ENCODE results near the gene RECQL5.
"Not testable (repeated sequence)": the region's sequence is repeated elsewhere in the genome, so short reads cannot be mapped to it uniquely, and the experiment has no call there.

RECQL5 gene

DNA sequence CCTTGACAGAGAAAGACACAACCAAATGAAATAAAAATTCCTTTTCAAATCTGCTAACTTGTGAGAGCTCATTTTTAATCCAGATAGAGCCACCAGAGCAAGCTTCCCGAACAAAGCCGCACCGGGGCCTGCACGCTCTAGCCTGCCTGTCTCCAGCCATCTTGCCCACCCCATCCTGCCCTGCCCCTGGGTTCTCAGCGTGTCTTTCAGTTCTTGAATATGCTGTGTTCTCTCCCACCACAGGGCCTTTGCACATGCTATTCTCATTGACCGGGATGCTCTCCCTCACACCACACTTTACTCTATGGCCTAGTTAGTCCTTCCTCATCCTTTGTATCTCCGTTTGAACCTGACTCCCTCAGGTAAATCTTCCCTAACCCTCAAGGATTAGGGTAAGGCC, 19.0 kb downstream of the RECQL5 start:
- no peak for DNase-seq (ENCODE audit: low read depth, low spot score)

DNA sequence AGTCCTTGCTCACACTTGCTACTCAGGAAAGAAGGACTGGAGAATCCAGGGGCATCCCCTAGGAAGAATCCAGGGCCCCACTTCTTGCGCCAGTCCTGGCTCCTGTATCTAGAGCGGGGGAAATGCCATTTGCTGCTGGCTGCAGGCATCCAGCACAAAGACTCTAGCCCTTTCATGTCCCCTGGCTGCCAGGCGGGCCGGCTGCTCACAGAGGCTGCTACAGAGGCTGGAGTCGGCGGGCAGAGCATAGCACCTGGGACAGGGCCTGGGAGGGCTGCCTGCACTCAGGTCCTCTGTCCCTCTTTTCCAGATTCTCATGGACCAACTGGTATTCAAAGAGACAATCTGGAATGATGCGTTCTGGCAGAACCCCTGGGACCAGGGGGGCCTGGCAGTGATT, 19.9 kb downstream of the RECQL5 start:
- DNase-seq (ENCODE audit: low read depth, low spot score): no peak

DNA sequence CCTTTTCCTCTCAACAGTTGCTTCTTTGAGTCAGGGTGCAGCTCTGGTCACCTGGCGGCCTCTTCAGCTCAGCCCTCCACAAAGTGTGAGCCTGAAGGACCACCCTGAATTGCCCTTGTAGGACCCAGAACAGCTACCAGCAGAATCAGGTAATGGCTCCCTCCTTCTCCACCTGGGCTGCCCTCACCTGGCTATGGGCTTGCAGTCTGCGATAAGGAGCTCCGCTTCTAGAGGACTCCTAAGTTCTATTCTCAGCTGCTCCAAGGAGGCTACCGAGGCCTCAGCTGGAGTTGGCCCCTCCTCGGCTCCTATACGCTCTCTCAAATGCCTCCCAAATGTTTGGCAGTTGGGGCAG, 20.3 kb downstream of the RECQL5 start:
- DNase-seq (ENCODE audit: low read depth, low spot score): no peak

DNA sequence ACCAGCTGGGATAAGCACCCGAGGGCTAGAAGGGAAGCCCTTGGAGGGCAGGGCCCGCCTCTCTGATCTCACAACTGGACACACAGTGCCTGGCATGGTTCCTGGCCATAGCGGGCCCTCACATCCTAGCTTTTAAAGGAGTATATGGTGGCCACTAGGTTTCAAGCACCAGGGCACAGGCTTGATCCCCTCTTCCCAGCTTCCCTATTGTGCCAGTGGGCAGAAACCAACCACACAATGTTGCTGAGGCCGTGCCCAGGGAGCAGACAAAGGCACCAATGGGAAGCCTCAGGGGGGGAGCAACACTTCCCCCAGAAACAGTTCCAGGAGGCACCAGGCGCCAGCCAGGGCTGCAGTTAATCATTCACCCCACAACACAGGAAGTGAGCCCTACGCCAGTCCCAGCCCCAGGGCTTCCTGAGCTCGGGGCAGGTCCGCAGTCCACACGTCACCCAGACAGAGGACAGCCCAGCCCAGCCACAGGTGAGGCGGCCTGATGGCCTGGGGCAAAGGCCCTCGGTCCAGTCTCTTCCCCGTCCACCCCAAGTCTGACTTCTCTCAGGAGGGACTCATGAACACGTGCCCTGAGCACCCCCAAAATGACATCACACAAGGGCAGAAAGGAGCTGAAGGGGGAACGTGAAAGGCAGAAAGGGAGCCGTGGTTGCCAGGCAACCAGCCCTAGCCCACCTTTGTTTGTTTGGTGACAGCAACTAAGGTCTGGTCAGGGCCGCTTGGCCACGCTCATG, 20.9 kb downstream of the RECQL5 start:
- DNase-seq (ENCODE audit: low read depth, low spot score): no peak

DNA sequence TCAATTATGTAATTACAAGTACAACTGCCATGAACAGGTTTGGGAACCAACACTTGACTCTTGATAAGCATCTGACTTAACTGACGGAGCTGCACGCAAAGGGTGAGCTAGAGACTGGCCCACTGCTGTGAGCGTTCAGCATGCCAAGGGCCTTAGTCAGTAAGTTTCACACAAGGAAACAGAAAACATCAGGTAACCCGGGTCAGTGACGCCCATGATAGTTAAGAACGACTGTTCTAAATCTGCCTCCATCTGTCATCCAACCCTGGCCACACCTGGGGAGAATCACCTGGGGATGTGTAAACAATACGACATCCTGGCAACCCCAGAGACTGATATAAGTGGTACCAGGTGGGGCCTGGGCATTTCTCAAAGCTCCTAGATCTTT, 21.5 kb downstream of the RECQL5 start:
- DNase-seq (ENCODE audit: low read depth, low spot score): peak; percentile 73

DNA sequence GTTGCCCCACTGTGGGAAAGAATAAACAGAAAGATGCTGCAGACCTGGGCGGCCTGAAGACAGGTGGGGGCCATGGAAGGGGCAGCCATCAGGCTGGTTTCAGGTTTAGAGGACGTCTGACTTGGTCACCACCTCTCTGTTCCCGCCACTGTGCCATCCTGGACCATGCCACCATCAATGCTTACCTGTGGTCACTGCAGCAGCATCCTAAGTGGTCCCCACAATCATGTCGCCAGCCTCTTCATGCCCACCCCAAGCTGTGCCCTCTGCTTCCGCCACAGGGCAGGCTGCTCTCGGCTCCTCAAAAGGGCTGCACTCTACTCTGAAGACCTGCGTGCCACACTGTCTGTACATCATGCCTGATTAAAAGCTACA, 23.3 kb downstream of the RECQL5 start:
- no peak for DNase-seq (ENCODE audit: low read depth, low spot score)

DNA sequence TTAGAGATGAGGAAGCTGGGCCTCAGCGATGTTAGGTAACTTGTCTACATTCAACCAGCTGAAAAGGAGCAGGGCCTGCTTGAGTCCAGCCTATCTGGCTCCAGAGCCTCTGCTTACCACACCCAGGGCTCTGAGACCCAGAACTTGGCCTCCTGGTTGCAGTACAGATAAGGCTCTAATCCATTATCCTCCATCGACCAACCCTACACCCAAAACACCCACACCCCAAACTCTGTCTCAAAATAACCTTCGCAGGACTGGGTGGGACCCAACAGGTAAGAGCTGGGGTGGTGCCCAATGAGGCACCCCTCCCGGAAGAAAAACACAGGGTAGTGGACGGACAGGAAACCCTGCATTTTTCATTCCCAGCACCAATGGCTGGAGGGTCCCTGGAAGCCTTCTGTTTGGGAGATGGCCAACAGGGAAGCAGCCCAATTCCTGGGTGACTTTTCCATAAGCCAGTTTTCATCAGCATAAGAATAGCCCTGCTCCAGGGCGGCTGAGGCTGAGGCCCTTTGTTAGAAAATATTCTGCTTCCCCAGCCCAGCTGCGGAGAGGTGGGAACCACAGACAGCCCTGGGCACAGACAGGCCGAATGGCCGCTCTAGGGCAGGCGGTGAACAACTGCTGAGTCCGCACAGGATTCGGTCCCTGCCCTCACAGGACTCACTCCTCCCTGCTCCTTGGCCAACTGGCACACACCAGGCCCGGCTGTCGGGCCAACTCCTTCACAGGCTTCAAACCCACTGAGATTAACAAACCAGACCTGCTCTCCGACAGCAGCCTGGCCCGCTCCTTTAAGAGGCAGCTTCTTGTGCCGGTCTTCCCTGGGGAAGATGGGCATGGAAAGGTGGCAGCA, 23.9 kb downstream of the RECQL5 start:
- no peak for DNase-seq (ENCODE audit: low read depth, low spot score)

DNA sequence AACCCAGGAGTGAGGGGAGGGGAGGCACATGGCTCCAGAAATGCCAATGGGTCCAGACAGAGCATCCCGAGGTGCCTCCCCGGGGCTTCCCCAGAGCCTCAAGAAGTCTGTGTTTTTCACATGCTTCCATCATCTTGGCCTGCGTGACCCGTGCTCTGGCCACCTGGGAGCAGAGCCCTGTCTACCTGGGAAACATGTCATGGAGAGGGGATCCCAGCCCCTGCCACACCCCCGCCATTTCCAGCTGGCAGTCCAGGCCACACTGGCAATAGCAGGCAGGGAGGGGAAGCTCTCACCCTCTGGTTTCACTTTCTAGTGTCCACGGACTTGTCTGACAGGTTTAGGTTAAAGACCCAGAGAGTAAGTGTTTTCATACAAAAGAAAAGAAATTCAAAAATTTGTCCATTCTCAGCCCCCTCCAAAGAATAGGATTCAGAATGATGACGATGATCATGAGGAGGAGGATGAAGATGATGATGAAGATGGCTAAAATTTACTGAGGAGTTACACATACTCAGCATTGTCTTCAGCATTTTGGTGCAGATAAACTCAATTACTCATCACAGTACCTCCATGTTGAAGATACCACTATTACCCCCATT, 24.7 kb downstream of the RECQL5 start:
- no peak for DNase-seq (ENCODE audit: low read depth, low spot score)

DNA sequence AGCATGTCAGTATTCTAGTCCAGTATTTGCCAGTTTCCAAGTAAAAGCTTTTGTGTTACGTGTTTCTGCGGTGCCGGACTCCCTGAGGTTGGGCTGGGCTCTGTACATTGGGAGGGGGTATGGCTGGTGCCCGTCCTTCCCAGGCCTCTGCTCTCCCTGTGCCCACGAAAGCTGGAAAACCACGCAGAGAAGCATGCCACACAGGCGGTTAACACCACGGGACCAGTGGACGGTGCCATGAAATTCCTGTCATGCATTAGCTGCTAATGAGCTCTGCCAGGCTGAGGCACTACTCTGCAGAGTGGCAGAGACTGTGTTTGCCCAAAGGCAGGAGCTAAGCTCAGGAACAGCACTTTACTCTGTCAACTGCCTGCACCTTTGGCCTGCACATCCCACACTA, 25.6 kb downstream of the RECQL5 start:
- peak; percentile 35 for DNase-seq (ENCODE audit: low read depth, low spot score)

DNA sequence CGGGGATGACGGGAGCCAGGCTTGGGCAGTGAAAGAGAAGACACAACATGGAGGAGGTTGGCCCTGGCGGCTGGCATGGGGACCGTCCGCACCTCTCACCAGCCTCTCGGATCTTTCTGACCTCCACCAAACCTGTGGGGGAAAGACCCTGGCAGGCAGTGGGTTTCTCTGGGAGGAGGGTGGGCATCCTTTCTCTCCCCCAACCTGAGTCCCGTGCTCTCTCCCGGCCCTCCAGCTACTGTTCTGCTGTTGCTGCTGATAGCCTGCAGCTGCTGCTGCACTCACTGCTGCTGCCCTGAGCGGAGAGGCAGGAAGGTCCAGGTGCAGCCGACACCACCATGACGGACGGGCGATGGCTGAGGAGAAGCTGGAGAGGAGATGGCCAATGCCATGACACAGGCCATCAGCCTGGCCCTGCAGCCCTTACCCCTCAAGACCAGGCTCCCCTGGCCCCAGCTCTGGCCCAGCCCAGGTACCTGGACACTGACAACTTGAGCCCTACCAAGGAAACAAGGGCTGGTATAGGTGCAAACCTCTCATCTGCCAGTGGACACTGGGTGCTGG, 26.3 kb downstream of the RECQL5 start:
- DNase-seq (ENCODE audit: low read depth, low spot score): no peak

DNA sequence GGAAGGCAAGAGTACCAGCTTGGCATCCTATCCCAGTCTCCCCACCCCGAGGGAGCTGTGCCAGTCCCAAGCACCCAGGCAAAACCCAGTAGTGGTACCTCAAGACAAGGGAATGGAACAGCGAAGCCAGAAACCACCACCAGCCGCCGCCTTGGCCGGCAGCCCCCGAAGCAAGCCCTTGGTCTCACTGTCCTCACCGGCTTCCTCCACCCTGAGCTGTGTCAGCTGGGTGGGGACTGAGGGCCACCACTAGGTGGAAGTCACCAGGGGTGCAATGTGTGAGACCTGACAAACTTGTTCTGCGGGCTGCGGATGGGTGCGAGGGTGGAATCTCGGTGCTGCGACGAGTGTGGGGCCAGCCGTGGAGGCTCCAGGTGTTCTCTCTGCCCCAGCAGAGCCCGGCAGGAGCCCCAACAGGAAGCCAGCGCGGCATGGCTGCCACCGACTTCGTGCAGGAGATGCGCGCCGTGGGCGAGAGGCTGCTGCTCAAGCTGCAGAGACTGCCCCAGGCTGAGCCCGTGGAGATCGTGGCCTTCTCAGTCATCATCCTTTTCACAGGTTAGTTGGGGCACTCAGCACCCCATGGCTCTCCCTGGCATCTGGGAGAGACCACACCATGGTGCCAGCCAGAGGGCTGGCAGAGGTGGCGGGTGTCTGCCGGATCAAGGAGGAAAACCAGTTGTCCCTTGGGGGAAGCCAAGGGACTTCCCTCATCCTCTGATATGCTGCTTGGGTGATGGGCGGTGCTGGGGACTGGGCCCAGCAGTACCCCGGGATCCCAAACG, 27.0 kb downstream of the RECQL5 start:
- no peak for DNase-seq (ENCODE audit: low read depth, low spot score)

DNA sequence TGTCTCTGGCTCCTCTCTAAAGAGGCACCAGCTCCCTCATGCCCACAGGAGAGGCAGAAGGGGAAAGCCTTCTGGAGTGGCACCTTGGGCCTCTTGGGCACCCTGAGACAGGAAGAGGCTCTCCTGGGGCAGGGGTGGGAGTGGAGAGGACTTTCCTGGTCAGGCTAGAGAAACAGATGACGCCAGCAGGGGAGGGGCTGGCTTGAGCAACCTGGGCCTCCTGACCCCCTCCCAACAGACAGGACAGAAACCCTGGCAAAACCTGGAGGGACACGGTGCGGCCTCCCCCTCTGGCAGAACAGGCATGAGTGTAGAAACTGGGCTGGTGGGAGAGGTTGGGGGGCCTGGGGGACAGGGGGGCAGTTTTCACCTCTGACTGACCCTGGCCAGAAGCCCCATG, 27.6 kb downstream of the RECQL5 start:
- DNase-seq (ENCODE audit: low read depth, low spot score): no peak

DNA sequence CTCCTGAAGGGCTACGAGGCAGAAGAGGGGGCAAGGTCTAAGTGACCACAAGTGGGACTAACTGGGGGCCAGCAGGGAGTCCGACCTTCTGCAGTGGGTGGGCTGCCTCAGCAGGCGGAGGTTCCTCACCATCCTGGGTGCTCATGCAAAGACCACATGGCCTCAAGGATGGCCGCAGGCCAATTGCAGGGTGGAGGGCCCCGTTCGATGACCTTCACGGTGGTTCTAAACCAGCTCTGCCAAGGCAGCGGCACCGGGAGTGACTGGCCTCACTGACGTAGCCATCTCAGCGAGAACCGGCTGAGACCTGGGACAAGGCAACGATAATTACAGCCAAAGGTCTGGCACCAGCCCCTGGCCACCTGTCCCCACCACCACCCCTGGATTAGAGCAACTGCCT, 28.1 kb downstream of the RECQL5 start:
- no peak for DNase-seq (ENCODE audit: low read depth, low spot score)

DNA sequence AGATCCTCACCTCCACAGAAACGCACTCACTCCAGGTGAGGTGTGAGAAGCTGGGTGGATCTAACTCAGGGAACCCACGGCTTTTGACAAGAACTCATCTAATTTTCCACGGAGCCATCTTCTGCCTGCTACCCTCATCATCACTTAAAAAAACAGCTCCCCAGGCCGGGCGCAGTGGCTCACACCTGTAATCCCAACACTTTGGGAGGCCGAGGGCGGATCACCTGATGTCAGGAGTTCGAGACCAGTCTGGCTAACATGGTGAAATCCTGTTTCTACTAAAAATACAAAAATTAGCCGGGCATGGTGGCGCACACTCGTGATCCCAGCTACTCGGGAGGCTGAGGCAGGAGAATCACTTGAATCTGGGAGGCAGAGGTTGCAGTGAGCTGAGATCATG, 28.9 kb downstream of the RECQL5 start:
- DNase-seq (ENCODE audit: low read depth, low spot score): not testable (repeated sequence)

DNA sequence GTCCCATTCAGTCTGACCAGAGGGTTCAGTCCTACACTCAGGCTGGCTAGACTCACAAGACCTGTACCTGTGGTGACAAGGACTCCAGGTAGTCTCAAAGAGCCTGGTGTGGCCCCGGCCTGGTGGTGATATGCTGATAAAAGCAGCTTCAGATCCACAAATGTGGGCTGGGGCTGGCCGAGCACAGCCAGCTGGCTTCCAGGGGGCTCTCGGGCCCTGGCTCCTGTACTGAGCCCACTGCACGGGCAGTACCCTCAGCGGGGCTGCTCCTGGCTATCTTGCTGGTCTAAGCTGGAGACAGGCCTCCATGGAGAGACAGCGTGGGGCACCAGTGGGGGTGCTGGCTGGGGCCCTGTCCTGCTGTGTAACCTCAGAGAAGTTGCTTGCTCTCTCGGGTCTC, 29.4 kb downstream of the RECQL5 start:
- DNase-seq (ENCODE audit: low read depth, low spot score): no peak

DNA sequence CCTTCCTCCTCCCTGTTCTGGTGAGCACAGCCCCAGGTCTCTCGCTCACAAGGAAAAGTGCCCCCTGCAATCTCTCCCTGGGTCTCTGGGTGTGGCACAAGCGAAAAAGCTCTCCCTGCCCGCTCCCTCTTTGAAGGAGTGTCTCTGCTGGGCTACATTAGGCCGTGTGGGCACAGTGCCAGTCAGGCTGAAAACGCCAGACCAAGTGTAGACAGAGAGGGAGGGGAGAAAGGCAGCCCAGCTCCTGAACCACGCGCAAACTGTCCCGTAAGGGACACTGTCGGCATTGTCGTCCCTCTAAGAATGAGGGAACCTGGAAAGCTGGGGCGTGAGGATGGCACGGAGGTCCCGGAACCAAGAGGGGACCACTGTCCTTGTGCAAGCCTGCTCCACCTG, 29.8 kb downstream of the RECQL5 start:
- DNase-seq (ENCODE audit: low read depth, low spot score): peak; percentile 32

DNA sequence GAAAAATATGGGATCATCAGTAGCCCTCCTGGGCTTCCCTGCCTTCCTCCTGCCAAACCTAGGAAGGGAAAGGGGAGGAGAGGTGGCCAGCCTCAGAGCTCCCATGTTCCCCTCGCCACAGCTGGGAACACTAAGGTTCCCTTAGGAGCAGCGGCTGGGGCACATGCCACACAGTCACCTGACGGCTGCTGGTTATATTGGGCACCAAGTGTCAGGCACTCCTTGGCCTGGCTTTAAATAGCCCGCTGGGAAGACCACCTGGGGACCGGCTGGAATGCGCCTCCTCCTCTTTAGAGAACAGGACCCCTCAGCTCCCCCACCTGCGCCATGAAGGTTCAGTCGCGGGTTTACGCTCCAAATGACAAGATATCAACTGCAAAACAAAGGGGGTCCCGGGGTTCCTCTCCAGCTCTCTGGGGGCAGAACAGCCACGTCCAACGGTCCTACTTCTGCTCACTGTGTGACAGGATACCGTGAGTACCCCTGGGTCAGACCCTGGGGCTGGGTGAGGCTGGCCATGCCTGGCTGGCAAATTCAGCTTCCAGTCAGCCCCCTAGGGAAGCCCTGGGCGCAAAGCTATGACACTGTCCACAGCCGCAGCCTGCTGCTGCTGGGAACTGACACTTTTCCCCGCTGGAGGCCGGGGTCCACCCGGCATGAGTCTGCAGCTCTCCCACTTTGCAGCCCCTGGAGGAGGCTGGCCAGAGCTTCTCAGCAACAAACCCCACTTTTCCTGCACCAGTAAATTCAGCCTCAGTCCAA, 30.4 kb downstream of the RECQL5 start:
- no peak for DNase-seq (ENCODE audit: low read depth, low spot score)

DNA sequence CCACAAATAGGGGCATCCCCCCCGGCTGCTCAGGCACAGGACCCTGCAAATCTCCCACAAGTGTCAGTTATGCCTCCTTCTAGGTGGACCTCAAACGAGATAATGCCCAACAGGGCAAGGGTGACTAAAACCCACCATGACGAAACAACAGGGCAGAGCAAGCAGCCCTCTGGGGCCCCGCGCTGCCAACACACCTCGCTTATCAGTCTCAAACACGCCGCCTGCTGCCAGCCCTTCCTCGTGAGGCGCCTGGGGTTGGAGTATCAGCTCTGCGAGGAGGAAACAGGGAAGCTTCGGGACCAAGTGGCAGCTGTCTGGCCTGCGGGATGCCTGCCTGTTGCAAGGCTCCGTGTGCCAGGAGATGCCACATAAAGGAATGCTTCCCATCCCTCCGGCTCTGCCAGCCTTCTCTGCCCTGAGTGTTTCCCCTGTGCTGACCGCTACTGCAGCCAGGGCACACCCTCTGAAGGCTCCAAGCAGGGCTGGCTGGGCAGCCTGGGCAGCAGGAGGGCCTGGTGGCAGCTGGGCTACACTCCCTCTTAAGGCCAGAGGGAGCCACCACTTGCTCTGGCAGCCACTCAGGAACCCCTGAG, 31.2 kb downstream of the RECQL5 start:
- no peak for DNase-seq (ENCODE audit: low read depth, low spot score)

DNA sequence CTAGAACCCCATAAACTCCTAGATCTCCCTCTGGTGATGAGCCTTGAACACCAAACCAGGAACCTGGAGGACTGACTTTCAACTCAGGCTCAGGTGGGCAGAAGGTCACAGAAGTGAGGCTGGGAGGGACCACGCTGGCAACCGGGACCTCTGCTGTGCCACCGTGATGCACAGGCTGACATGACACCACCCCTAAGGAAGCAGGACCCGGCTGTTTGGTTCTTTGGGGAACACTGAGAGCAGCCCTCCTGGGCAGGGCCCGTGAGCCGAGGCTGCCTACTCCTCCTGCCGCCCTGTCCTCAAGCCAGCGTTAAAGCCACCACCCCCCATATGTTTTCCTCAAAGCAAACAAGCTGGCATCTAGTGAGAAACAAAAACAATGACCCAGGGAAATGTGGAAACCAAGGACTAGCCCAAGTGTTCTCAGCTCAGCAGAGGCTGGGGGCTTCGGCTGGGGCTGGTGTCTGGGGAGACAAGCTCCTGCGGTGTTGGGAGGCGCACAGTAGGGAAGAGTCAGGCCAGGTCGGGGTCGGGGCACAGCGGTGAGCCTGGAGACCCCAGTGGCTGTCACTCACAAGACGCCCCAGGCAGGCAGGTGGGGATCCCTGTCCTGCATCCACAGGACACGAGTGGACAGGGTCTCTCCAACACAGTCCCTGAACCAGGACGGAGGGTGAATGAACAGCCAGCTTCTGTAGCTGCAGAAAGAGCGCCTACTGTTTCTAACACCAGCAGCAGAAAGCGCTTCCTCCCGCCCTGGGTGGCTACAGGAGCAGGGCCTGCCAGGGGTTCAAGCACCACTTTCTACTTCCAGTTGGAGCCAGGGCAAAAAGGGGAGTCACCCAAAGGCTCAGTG, 32.0 kb downstream of the RECQL5 start:
- DNase-seq (ENCODE audit: low read depth, low spot score): no peak

DNA sequence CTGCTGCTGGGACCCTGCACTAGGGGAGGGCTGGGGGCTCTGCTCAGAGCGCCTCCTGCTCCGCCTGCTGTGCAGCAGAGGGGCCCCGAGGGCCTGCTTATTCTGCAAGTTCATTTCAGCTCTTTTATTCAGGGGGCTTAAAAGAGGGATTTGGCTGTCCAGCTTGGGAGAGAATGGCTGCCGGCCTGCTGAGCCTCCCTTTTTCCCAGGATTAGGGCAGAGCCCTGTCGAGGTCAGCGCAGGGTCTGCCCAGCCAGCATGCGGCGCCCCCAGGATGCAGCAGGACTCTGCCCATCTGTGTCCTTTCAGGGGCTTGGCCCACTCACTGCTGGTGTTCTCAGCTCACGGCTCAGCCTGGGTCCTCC, 32.6 kb downstream of the RECQL5 start:
- no peak for DNase-seq (ENCODE audit: low read depth, low spot score)

Data from astrocyte of the hippocampus (primary cell).